HepG2 (cell line): Measurements from ENCODE around the gene TNXB.

Experiments
- IRF9 ChIP-seq: sonication (generic); formaldehyde crosslinking; IDR thresholded peaks from 2 replicates; pipeline ENCODE4 v1.8.0; 2022; ENCODE audit warnings: missing genetic modification reagents, mild to moderate bottlenecking, borderline replicate concordance
- PCBP2 ChIP-seq: fragments of 200-400 bp; formaldehyde crosslinking; optimal IDR thresholded peaks from 2 replicates; pipeline ENCODE3; 2018; ENCODE audit warnings: low read length, low read depth; ENCODE audit not compliant: poor library complexity, severe bottlenecking
- ZBTB1 ChIP-seq: sonication (generic); formaldehyde crosslinking; IDR thresholded peaks from 2 replicates; pipeline ENCODE4 v1.4.0; 2020; ENCODE audit warnings: missing genetic modification reagents, borderline replicate concordance

- TF ChIP-seq IRF9 (CRISPR knock-in tag): no peak
- TF ChIP-seq ZBTB1: no peak
- no peak for TF ChIP-seq PCBP2
Measured at GRCh38 chr6:32069460-32069859, 39.7 kb downstream of the TNXB start.
